Neural progenitor cell (in vitro differentiated cells): ENCODE results near the gene C2CD5. TPM values are rescaled to one million over a fixed set of nuclear protein-coding genes. Genes with fewer than 3 reads are reported as not detected.

Experiments
- DNase-seq: peaks from one replicate; pipeline ENCODE4 v3.0.0-alpha.2; 2016; ENCODE audit warnings: low spot score
- H2AFZ ChIP-seq: fragments of 200-600 bp; sonication (generic); replicated peaks from 2 replicates; pipeline ENCODE4 v1.6.1; 2016; ENCODE audit warnings: antibody characterized with exemption
- H3F3A ChIP-seq: fragments of 200-600 bp; sonication (generic); 2 replicates; pipeline ENCODE4 v1.6.1; 2016; ENCODE audit warnings: antibody characterized with exemption, low read depth
- H3K27ac ChIP-seq: fragments of 200-600 bp; sonication (generic); 2 replicates; pipeline ENCODE4 v1.5.1; 2016; ENCODE audit warnings: mild to moderate bottlenecking
- H3K27me3 ChIP-seq: fragments of 200-600 bp; sonication (generic); 2 replicates; pipeline ENCODE4 v1.6.1; 2016; ENCODE audit warnings: mild to moderate bottlenecking, moderate library complexity
- H3K36me3 ChIP-seq: fragments of 200-600 bp; sonication (generic); 2 replicates; pipeline ENCODE4 v1.5.1; 2016
- H3K4me1 ChIP-seq: fragments of 200-600 bp; sonication (generic); 2 replicates; pipeline ENCODE4 v1.6.1; 2016; ENCODE audit warnings: mixed run types
- H3K4me2 ChIP-seq: fragments of 200-600 bp; sonication (generic); 2 replicates; pipeline ENCODE4 v1.6.1; 2016
- H3K4me3 ChIP-seq: fragments of 200-600 bp; sonication (generic); 2 replicates; pipeline ENCODE4 v1.5.1; 2016
- H3K79me2 ChIP-seq: fragments of 200-600 bp; sonication (generic); 2 replicates; pipeline ENCODE4 v1.6.1; 2016; ENCODE audit warnings: low read depth
- H3K9ac ChIP-seq: fragments of 200-600 bp; sonication (generic); 2 replicates; pipeline ENCODE4 v1.6.1; 2016
- H3K9me3 ChIP-seq: fragments of 200-600 bp; sonication (generic); 2 replicates; pipeline ENCODE4 v1.5.1; 2016; ENCODE audit warnings: low read depth
- H4K20me1 ChIP-seq: fragments of 200-600 bp; sonication (generic); 2 replicates; pipeline ENCODE4 v1.6.1; 2016; ENCODE audit warnings: low read depth
- H3K27ac Mint-ChIP-seq: 3 replicates; pipeline ENCODE4 v1.8.0; 2021; ENCODE audit warnings: mixed read lengths
- H3K27me3 Mint-ChIP-seq: 2 replicates; pipeline ENCODE4 v1.8.0; 2022; ENCODE audit warnings: low read depth, mild to moderate bottlenecking, inconsistent platforms, moderate library complexity, mixed read lengths; ENCODE audit not compliant: insufficient read depth
- H3K36me3 Mint-ChIP-seq: 3 replicates; pipeline ENCODE4 v1.8.0; 2021; ENCODE audit warnings: mixed read lengths
- H3K4me1 Mint-ChIP-seq: 3 replicates; pipeline ENCODE4 v1.8.0; 2021; ENCODE audit warnings: mixed read lengths
- H3K4me3 Mint-ChIP-seq: 3 replicates; pipeline ENCODE4 v1.8.0; 2021; ENCODE audit warnings: mild to moderate bottlenecking, moderate library complexity, mixed read lengths
- H3K9me3 Mint-ChIP-seq: 3 replicates; pipeline ENCODE4 v1.8.0; 2020; ENCODE audit warnings: mixed read lengths
- CTCF ChIP-seq: fragments of 200-600 bp; sonication (generic); IDR thresholded peaks from 2 replicates; pipeline ENCODE4 v1.5.1; 2017; ENCODE audit warnings: antibody characterized with exemption, mild to moderate bottlenecking
- EZH2 ChIP-seq: fragments of 200-600 bp; sonication (generic); IDR thresholded peaks from 2 replicates; pipeline ENCODE4 v1.6.1; 2017; ENCODE audit warnings: antibody characterized with exemption, mild to moderate bottlenecking, moderate library complexity
- EZH2phosphoT487 ChIP-seq: fragments of 200-600 bp; sonication (generic); IDR thresholded peaks from 2 replicates; pipeline ENCODE4 v1.6.1; 2017; ENCODE audit warnings: antibody characterized with exemption
- total RNA-seq: library from RNA; depleted of rRNA; stranded (reverse); fragments of >200 nt; gene quantifications from 2 replicates; pipeline ENCODE4 v1.2.3, GENCODE V29; 2015; ENCODE audit warnings: low replicate concordance

C2CD5 gene
- total RNA-seq, 1 donor from 2014 or later = 86.9 TPM

- Histone ChIP-seq H3K27ac (no peak overlapping the region), H3K4me2 (no peak overlapping the region)
Measured at GRCh38 chr12:22527999-22528398, 16.3 kb downstream of the C2CD5 start.

GRCh38 chr12:22526836-22527235 lies 17.5 kb downstream of the C2CD5 start:
- H3K27me3 Mint-ChIP-seq = no peaks in the 10 kb centered on the region
- no peaks in the 10 kb centered on the region for H3K4me1 ChIP-seq
- no peaks in the 10 kb centered on the region for H3F3A ChIP-seq
- no peak overlapping the region for H3K4me3 Mint-ChIP-seq
- H3K79me2 ChIP-seq = no peaks in the 10 kb centered on the region
- H3K9ac ChIP-seq = no peak overlapping the region
- no peak overlapping the region for H3K4me2 ChIP-seq
- H3K36me3 ChIP-seq = peaks cover 10% of the 10 kb centered on the region
- H4K20me1 ChIP-seq = peaks cover 6% of the 10 kb centered on the region
- no peaks in the 10 kb centered on the region for H3K4me1 Mint-ChIP-seq
- H3K27ac Mint-ChIP-seq = no peak overlapping the region
- no peak for TF ChIP-seq CTCF
- TF ChIP-seq EZH2 = no peak
- TF ChIP-seq EZH2phosphoT487 = no peak
- peaks cover 27% of the 10 kb centered on the region for H3K36me3 Mint-ChIP-seq
- H3K9me3 ChIP-seq = no peaks in the 10 kb centered on the region
- H2AFZ ChIP-seq = no peak overlapping the region
- DNase-seq = no peak
- peaks cover 9% of the 10 kb centered on the region for H3K9me3 Mint-ChIP-seq
- H3K4me3 ChIP-seq = no peak overlapping the region
- H3K27me3 ChIP-seq = no peaks in the 10 kb centered on the region
- H3K27ac ChIP-seq = no peak overlapping the region

More at GRCh38 chr12:22527999-22528398, 16.3 kb downstream of the C2CD5 start:
- Histone ChIP-seq H3F3A (no peaks in the 10 kb centered on the region), H2AFZ (no peak overlapping the region), H3K4me3 (no peak overlapping the region), H3K36me3 (peaks cover 11% of the 10 kb centered on the region), H3K9ac (no peak overlapping the region), H3K4me1 (no peaks in the 10 kb centered on the region), H3K27me3 (no peaks in the 10 kb centered on the region), H4K20me1 (peaks cover 6% of the 10 kb centered on the region), H3K79me2 (no peaks in the 10 kb centered on the region), H3K9me3 (no peaks in the 10 kb centered on the region)
- no peak overlapping the region for H3K27ac Mint-ChIP-seq
- H3K36me3 Mint-ChIP-seq = peaks cover 31% of the 10 kb centered on the region
- no peaks in the 10 kb centered on the region for H3K4me1 Mint-ChIP-seq
- no peak overlapping the region for H3K4me3 Mint-ChIP-seq
- no peak for TF ChIP-seq CTCF
- TF ChIP-seq EZH2 = no peak
- TF ChIP-seq EZH2phosphoT487 = no peak
- no peaks in the 10 kb centered on the region for H3K27me3 Mint-ChIP-seq
- no peak for DNase-seq
- peaks cover 17% of the 10 kb centered on the region for H3K9me3 Mint-ChIP-seq

DNA sequence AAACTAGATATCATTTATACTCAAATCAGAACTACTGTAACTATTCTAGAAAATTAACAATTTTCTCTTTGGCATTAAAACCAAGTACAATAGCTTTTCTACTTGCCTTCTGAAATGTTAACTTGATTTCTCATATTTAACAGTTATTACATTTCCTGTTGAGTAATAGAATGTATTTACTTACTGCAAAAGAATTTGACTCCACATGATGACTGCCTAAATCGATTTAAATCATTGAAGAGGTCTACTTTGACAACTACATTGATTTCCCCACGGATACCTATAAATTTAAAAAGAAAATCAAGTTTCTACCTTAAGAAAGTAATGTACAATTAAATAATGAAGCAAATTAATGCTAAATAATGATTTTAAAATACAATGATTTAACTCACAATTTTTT lies 18.9 kb downstream of the C2CD5 start:
- no peak overlapping the region for H2AFZ ChIP-seq
- Mint-ChIP-seq H3K4me1 (no peaks in the 10 kb centered on the region), H3K4me3 (no peak overlapping the region), H3K27ac (no peak overlapping the region), H3K27me3 (no peaks in the 10 kb centered on the region), H3K9me3 (no peaks in the 10 kb centered on the region), H3K36me3 (peaks cover 20% of the 10 kb centered on the region)
- H3K9me3 ChIP-seq = no peaks in the 10 kb centered on the region
- DNase-seq = no peak
- H3K36me3 ChIP-seq = no peaks in the 10 kb centered on the region
- peaks cover 6% of the 10 kb centered on the region for H4K20me1 ChIP-seq
- TF ChIP-seq EZH2 = no peak
- no peak overlapping the region for H3K27ac ChIP-seq
- no peak overlapping the region for H3K4me2 ChIP-seq
- no peak overlapping the region for H3K4me3 ChIP-seq
- no peak overlapping the region for H3K9ac ChIP-seq
- no peaks in the 10 kb centered on the region for H3K4me1 ChIP-seq
- no peaks in the 10 kb centered on the region for H3F3A ChIP-seq
- no peaks in the 10 kb centered on the region for H3K27me3 ChIP-seq
- no peaks in the 10 kb centered on the region for H3K79me2 ChIP-seq

DNA sequence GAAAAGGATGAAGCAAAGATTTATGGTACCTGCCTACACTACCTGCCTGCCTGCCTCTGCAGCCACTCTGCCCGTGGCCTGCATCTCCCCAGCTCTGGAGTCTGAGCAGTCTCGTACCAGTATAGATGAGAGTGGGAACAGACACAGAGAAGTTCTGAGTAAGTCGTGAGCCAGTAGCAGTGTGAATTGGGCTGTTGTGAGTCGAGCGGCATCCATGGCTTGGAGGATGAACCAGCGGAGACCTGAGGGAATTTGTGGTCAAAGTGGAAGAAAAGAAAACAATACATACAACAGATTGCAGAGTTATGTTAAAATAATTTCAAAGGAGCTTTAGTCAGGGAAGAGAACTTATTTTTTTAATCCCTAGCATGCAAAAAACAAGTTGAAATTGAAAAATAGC lies 25.3 kb downstream of the C2CD5 start:
- no peaks in the 10 kb centered on the region for H3K9me3 Mint-ChIP-seq
- no peaks in the 10 kb centered on the region for H3K4me1 ChIP-seq

More for the DNA sequence above, 25.3 kb downstream of the C2CD5 start:
- Histone ChIP-seq H3K36me3 (peaks cover 7% of the 10 kb centered on the region), H3K4me3 (no peak overlapping the region), H3K9me3 (no peaks in the 10 kb centered on the region), H3F3A (no peaks in the 10 kb centered on the region), H3K27me3 (no peaks in the 10 kb centered on the region), H3K4me2 (no peak overlapping the region), H3K79me2 (no peaks in the 10 kb centered on the region), H4K20me1 (no peaks in the 10 kb centered on the region), H3K27ac (no peak overlapping the region), H2AFZ (no peak overlapping the region), H3K9ac (no peak overlapping the region)
- Mint-ChIP-seq H3K27me3 (no peaks in the 10 kb centered on the region), H3K4me3 (no peak overlapping the region), H3K36me3 (peaks cover 17% of the 10 kb centered on the region), H3K4me1 (no peaks in the 10 kb centered on the region), H3K27ac (no peak overlapping the region)
- TF ChIP-seq EZH2phosphoT487 (no peak), CTCF (no peak), EZH2 (no peak)
- no peak for DNase-seq
